Measurements from ENCODE around the gene SGCA.

Gene SGCA

GRCh38 chr17:50188531-50188920 lies 22.7 kb downstream of the SGCA start:
- no peak overlapping the region for H2AFZ ChIP-seq (ENCODE audit: low read depth)
- H3K27me3 ChIP-seq (ENCODE audit: insufficient read depth, low read depth), result peaks cover 87% of the 10 kb centered on the region
- no peaks in the 10 kb centered on the region for H3K36me3 ChIP-seq (ENCODE audit: insufficient read depth)
- H3K79me2 ChIP-seq (ENCODE audit: insufficient read depth, low read depth), result no peaks in the 10 kb centered on the region
- no peaks in the 10 kb centered on the region for H4K20me1 ChIP-seq (ENCODE audit: insufficient read depth)
- H3K4me1 ChIP-seq (ENCODE audit: low read depth, poor library complexity, severe bottlenecking), result peaks cover 15% of the 10 kb centered on the region
- no peak overlapping the region for H3K27ac ChIP-seq
- H3K4me3 ChIP-seq (IDR thresholded peaks at IDR 0.05; ENCODE audit: insufficient read depth, low read depth, low read length), result no peak overlapping the region
- H3K4me2 ChIP-seq, result no peak overlapping the region
- no peak for TF ChIP-seq CTCF (conservative IDR thresholded peaks at IDR 0.05; ENCODE audit: low read depth, low read length)
- no peak overlapping the region for H3K9ac ChIP-seq

GRCh38 chr17:50188921-50189549 lies 23.2 kb downstream of the SGCA start:
- Histone ChIP-seq H3K79me2 (ENCODE audit: insufficient read depth, low read depth) (no peaks in the 10 kb centered on the region), H3K4me3 (IDR thresholded peaks at IDR 0.05; ENCODE audit: insufficient read depth, low read depth, low read length) (no peak overlapping the region), H3K4me1 (ENCODE audit: low read depth, poor library complexity, severe bottlenecking) (peaks cover 10% of the 10 kb centered on the region), H2AFZ (ENCODE audit: low read depth) (no peak overlapping the region), H3K27me3 (ENCODE audit: insufficient read depth, low read depth) (peaks cover 87% of the 10 kb centered on the region), H3K4me2 (no peak overlapping the region), H3K27ac (no peak overlapping the region), H3K36me3 (ENCODE audit: insufficient read depth) (no peaks in the 10 kb centered on the region), H4K20me1 (ENCODE audit: insufficient read depth) (no peaks in the 10 kb centered on the region), H3K9ac (no peak overlapping the region)
- TF ChIP-seq CTCF (conservative IDR thresholded peaks at IDR 0.05; ENCODE audit: low read depth, low read length), result no peak

- Histone ChIP-seq H3K27ac (no peak overlapping the region), H3K9ac (no peak overlapping the region), H3K4me1 (ENCODE audit: low read depth, poor library complexity, severe bottlenecking) (peaks cover 3% of the 10 kb centered on the region), H3K27me3 (ENCODE audit: insufficient read depth, low read depth) (peaks cover 92% of the 10 kb centered on the region), H3K4me3 (IDR thresholded peaks at IDR 0.05; ENCODE audit: insufficient read depth, low read depth, low read length) (no peak overlapping the region), H3K36me3 (ENCODE audit: insufficient read depth) (no peaks in the 10 kb centered on the region), H2AFZ (ENCODE audit: low read depth) (no peak overlapping the region), H3K79me2 (ENCODE audit: insufficient read depth, low read depth) (no peaks in the 10 kb centered on the region), H4K20me1 (ENCODE audit: insufficient read depth) (no peaks in the 10 kb centered on the region), H3K4me2 (no peak overlapping the region)
- TF ChIP-seq CTCF (conservative IDR thresholded peaks at IDR 0.05; ENCODE audit: low read depth, low read length), result no peak
These were observed 23.9 kb downstream of the SGCA start for GRCh38 chr17:50189550-50190292.

- Histone ChIP-seq H3K4me1 (ENCODE audit: low read depth, poor library complexity, severe bottlenecking) (no peaks in the 10 kb centered on the region), H4K20me1 (ENCODE audit: insufficient read depth) (no peaks in the 10 kb centered on the region), H3K9ac (no peak overlapping the region), H3K36me3 (ENCODE audit: insufficient read depth) (no peaks in the 10 kb centered on the region), H3K27me3 (ENCODE audit: insufficient read depth, low read depth) (peaks cover 97% of the 10 kb centered on the region), H3K27ac (no peak overlapping the region), H3K4me3 (IDR thresholded peaks at IDR 0.05; ENCODE audit: insufficient read depth, low read depth, low read length) (no peak overlapping the region), H2AFZ (ENCODE audit: low read depth) (no peak overlapping the region), H3K79me2 (ENCODE audit: insufficient read depth, low read depth) (no peaks in the 10 kb centered on the region), H3K4me2 (no peak overlapping the region)
- no peak for TF ChIP-seq CTCF (conservative IDR thresholded peaks at IDR 0.05; ENCODE audit: low read depth, low read length)
These were observed 24.4 kb downstream of the SGCA start for GRCh38 chr17:50190293-50190602.

All from KMS-11 (cell line).